Common myeloid progenitor, CD34-positive (primary cell): ENCODE results near the gene GRK2.
A peak's percentile ranks its signal among the peaks of the same experiment; 100 is the strongest.

ENCODE experiments used
- CTCF ChIA-PET: fragments of 350-600 bp; sonication (Branson Sonifier 250); formaldehyde crosslinking; loops from one replicate; lab custom pipeline; 2021; ENCODE audit warnings: antibody characterized with exemption; lab: Charles Lee
- POLR2A ChIA-PET: fragments of 350-600 bp; sonication (Branson Sonifier 250); formaldehyde crosslinking; loops from one replicate; lab custom pipeline; 2021; ENCODE audit warnings: antibody characterized with exemption; lab: Charles Lee
- DNase-seq, 3 donors: peaks; one replicate each; pipeline versions ENCODE4 v3.0.0 to v3.0.0-alpha.2; 2013
- H3K27ac ChIP-seq, 2 experiments: 1 replicate in 1 of 2; 2 replicates in 1 of 2; pipeline ENCODE4 v1.7.0; 2013; ENCODE audit warnings: inconsistent platforms in 2 of 2, low read length in 2 of 2, mild to moderate bottlenecking in 2 of 2, low read depth in 1 of 2, moderate library complexity in 1 of 2; ENCODE audit not compliant: severe bottlenecking in 2 of 2, insufficient read depth in 1 of 2, poor library complexity in 1 of 2
- H3K27me3 ChIP-seq, 5 experiments: replicated peaks in 2 of 5; 1 replicate in 3 of 5; 2 replicates in 2 of 5; pipeline versions ENCODE4 v1.6.1 to v1.7.0; 2013; ENCODE audit warnings: low read length in 4 of 5, mild to moderate bottlenecking in 2 of 5, moderate library complexity in 2 of 5, inconsistent platforms in 1 of 5; ENCODE audit not compliant: insufficient read depth in 5 of 5, control insufficient read depth in 4 of 5
- H3K36me3 ChIP-seq, 4 experiments: 1 replicate in 2 of 4; 2 replicates in 2 of 4; pipeline versions ENCODE4 v1.6.1 to v1.7.0; 2013; ENCODE audit warnings: low read length in 3 of 4, control low read depth in 1 of 4, mild to moderate bottlenecking in 1 of 4; ENCODE audit not compliant: control insufficient read depth in 4 of 4, insufficient read depth in 4 of 4
- H3K4me1 ChIP-seq, 4 experiments: 1 replicate in 3 of 4; 2 replicates in 1 of 4; pipeline versions ENCODE4 v1.6.1 to v1.7.1; 2013; ENCODE audit warnings: low read length in 3 of 4, mild to moderate bottlenecking in 3 of 4, control low read depth in 1 of 4, inconsistent platforms in 1 of 4, moderate library complexity in 1 of 4; ENCODE audit not compliant: control insufficient read depth in 4 of 4, insufficient read depth in 4 of 4; ENCODE audit errors: control extremely low read depth in 1 of 4
- H3K4me3 ChIP-seq, 7 experiments: 1 replicate in 4 of 7; 2 replicates in 3 of 7; pipeline versions ENCODE4 v1.5.1 to v1.7.0; 2013; ENCODE audit warnings: mild to moderate bottlenecking in 7 of 7, low read length in 6 of 7, moderate library complexity in 6 of 7, inconsistent platforms in 2 of 7, low read depth in 2 of 7, control low read depth in 1 of 7; ENCODE audit not compliant: insufficient read depth in 4 of 7, control insufficient read depth in 1 of 7; ENCODE audit errors: extremely low read depth in 1 of 7
- H3K9me3 ChIP-seq, 5 experiments: 1 replicate in 4 of 5; 2 replicates in 1 of 5; pipeline versions ENCODE4 v1.6.1 to v1.7.1; 2013; ENCODE audit warnings: low read length in 4 of 5, mild to moderate bottlenecking in 2 of 5, inconsistent platforms in 1 of 5, low read depth in 1 of 5, moderate library complexity in 1 of 5; ENCODE audit not compliant: control insufficient read depth in 4 of 5, insufficient read depth in 2 of 5; ENCODE audit errors: control extremely low read depth in 1 of 5
- WGBS: methylation state at CpG from one replicate; pipeline ENCODE4 v1.1.5; 2013; ENCODE audit not compliant: insufficient coverage; 5-methylcytosine and 5-hydroxymethylcytosine counted together

GRK2 gene

DNA sequence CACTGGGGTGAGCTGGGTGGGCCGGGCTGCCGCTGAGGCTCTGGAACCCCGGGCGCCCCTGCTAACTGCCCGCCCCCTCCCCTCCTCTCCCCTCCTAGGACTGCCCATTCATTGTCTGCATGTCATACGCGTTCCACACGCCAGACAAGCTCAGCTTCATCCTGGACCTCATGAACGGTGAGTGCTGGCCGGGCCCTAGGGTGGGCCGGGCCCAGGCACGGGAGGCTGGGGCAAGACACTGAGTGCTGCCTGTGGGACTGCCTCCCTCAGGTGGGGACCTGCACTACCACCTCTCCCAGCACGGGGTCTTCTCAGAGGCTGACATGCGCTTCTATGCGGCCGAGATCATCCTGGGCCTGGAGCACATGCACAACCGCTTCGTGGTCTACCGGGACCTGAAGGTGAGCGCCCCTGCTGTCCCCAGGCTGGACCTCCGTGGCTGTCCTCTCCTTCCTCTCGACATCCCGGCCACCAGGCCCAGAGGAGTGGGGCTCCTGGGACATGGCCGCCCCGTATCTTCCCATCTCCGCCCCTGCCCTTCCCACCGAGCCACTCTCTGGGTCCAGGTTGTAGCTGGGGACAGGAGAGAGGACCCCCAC is 15.4 kb downstream of the GRK2 start:
- Histone ChIP-seq H3K4me1 (peaks cover 0 to 99% (median 98%) of the 10 kb centered on the region in 4 experiments), H3K4me3 (no peak overlapping the region), H3K9me3 (no peaks in the 10 kb centered on the region), H3K36me3 (peaks cover 7 to 89% (median 67%) of the 10 kb centered on the region in 4 experiments), H3K27me3 (no peaks in the 10 kb centered on the region), H3K27ac (peak overlapping the region; percentile 96 to 97)
- no peak for DNase-seq
- POLR2A ChIA-PET = interaction anchor here (1.2 to 1.4 kb wide), 2 partner anchors 12 to 36 kb away, joined by 3 to 5 read pairs; no protein-coding TSS in a partner anchor
- WGBS = 93% methylated on average over 25 of the region's 27 CpGs
- CTCF ChIA-PET = interaction anchor here (1.4 to 6.5 kb wide), 2 partner anchors 11 to 18 kb away, joined by 3 to 63 read pairs; no protein-coding TSS in a partner anchor

DNA sequence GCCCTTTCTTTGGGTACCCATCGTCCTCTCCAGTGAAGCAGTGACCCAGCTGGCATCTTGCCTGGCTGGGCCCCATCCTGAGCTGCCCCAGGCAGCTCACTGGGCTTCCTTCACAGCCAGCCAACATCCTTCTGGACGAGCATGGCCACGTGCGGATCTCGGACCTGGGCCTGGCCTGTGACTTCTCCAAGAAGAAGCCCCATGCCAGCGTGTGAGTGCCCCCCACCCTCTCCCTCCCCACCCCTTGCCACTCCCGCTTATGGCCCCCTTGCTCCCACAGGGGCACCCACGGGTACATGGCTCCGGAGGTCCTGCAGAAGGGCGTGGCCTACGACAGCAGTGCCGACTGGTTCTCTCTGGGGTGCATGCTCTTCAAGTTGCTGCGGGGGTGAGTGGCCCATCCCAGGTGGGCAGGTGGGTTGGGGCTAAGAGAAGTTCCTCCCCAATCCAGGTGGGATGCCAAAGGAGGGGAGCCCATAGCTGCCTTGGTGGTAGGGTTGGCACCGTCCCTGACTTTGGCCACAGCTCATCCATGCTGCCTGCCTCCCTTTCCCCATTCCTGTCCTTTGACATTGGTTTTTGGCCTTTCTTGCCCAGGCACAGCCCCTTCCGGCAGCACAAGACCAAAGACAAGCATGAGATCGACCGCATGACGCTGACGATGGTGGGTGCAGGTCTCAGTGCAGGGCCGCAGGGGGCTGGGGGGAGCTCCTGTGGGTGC is 16.0 kb downstream of the GRK2 start:
- peaks cover 0 to 99% (median 98%) of the 10 kb centered on the region in 4 experiments for H3K4me1 ChIP-seq
- H3K27me3 ChIP-seq = no peaks in the 10 kb centered on the region
- ChIA-PET POLR2A (interaction anchor here (1.2 to 1.4 kb wide), 2 partner anchors 11 to 35 kb away, joined by 3 to 5 read pairs; no protein-coding TSS in a partner anchor), CTCF (interaction anchor here (1.2 to 6.5 kb wide), 6 partner anchors 12 to 100 kb away, joined by 3 to 63 read pairs (median 6); partner anchors contain the start of genes GRK2 and SSH3)
- H3K4me3 ChIP-seq = no peak overlapping the region
- peaks cover 7 to 95% (median 67%) of the 10 kb centered on the region in 4 experiments for H3K36me3 ChIP-seq
- 86% methylated on average over 13 of the region's 20 CpGs for WGBS
- H3K27ac ChIP-seq = peak overlapping the region; percentile 50 to 97
- H3K9me3 ChIP-seq = no peaks in the 10 kb centered on the region
- DNase-seq = no peak

- Histone ChIP-seq H3K4me3 (no peak overlapping the region), H3K4me1 (peaks cover 0 to 100% (median 100%) of the 10 kb centered on the region in 4 experiments)
- DNase-seq = no peak
These were observed 16.7 kb downstream of the GRK2 start for GRCh38 chr11:67282876-67283371.

GRCh38 chr11:67283481-67283963 is 17.2 kb downstream of the GRK2 start:
- Histone ChIP-seq H3K27me3 (no peaks in the 10 kb centered on the region), H3K9me3 (no peaks in the 10 kb centered on the region), H3K4me1 (peaks cover 0 to 100% (median 99%) of the 10 kb centered on the region in 4 experiments), H3K36me3 (peaks cover 7 to 92% (median 67%) of the 10 kb centered on the region in 4 experiments), H3K27ac (peak overlapping the region; percentile 50 to 97), H3K4me3 (no peak overlapping the region)
- 83% methylated on average over 12 of the region's 13 CpGs for WGBS
- no peak for DNase-seq
- CTCF ChIA-PET = interaction anchor here (1.2 to 6.5 kb wide), 7 partner anchors 13 to 99 kb away, joined by 3 to 63 read pairs (median 5); partner anchors contain the start of genes GRK2 and SSH3
- POLR2A ChIA-PET = interaction anchor here (0.7 to 1.3 kb wide), 4 partner anchors 17 to 34 kb away, joined by 3 to 7 read pairs (median 3); partner anchors contain the start of gene GRK2

More at GRCh38 chr11:67282876-67283371, 16.7 kb downstream of the GRK2 start:
- H3K9me3 ChIP-seq = no peaks in the 10 kb centered on the region
- no peaks in the 10 kb centered on the region for H3K27me3 ChIP-seq
- WGBS = 93% methylated on average over 9 of the region's 11 CpGs
- POLR2A ChIA-PET = interaction anchor here (0.7 to 1.4 kb wide), 3 partner anchors 11 to 35 kb away, joined by 3 to 5 read pairs (median 3); partner anchors contain the start of gene GRK2
- H3K36me3 ChIP-seq = peaks cover 7 to 98% (median 67%) of the 10 kb centered on the region in 4 experiments
- CTCF ChIA-PET = interaction anchor here (1.2 to 6.5 kb wide), 7 partner anchors 12 to 100 kb away, joined by 3 to 63 read pairs (median 5); partner anchors contain the start of genes GRK2 and SSH3
- peak overlapping the region; percentile 50 to 97 for H3K27ac ChIP-seq

GRCh38 chr11:67284811-67285540 is 18.7 kb downstream of the GRK2 start:
- WGBS = 90% methylated on average over 30 of the region's 45 CpGs
- Histone ChIP-seq H3K27me3 (no peaks in the 10 kb centered on the region), H3K4me3 (peak overlapping the region in 2 of 7 experiments; percentile 23 to 26), H3K9me3 (no peaks in the 10 kb centered on the region), H3K27ac (peak overlapping the region; percentile 25 to 97), H3K4me1 (peaks cover 0 to 93% (median 91%) of the 10 kb centered on the region in 4 experiments), H3K36me3 (peaks cover 6 to 77% (median 57%) of the 10 kb centered on the region in 4 experiments)
- peak in 1 of 3 donors; percentile 47 for DNase-seq
- ChIA-PET CTCF (interaction anchor here (1.0 to 6.5 kb wide), 3 partner anchors 9 to 21 kb away, joined by 3 to 63 read pairs (median 4); no protein-coding TSS in a partner anchor), POLR2A (interaction anchor here (1.1 to 7.7 kb wide), 3 partner anchors 7 to 32 kb away, joined by 3 to 211 read pairs (median 7); no protein-coding TSS in a partner anchor)
